HG03095 (cell line): ENCODE data around the gene HUS1.
"Not testable (repeated sequence)": the region's sequence is repeated elsewhere in the genome, so short reads cannot be mapped to it uniquely, and the experiment has no call there.

Experiments used
- ATAC-seq: cut with Tn5 transposase; IDR thresholded peaks from one replicate; pipeline ENCODE4 v1.9.1; 2021; ENCODE audit warnings: moderate library complexity; ENCODE audit not compliant: unreplicated experiment

The HUS1 gene

DNA sequence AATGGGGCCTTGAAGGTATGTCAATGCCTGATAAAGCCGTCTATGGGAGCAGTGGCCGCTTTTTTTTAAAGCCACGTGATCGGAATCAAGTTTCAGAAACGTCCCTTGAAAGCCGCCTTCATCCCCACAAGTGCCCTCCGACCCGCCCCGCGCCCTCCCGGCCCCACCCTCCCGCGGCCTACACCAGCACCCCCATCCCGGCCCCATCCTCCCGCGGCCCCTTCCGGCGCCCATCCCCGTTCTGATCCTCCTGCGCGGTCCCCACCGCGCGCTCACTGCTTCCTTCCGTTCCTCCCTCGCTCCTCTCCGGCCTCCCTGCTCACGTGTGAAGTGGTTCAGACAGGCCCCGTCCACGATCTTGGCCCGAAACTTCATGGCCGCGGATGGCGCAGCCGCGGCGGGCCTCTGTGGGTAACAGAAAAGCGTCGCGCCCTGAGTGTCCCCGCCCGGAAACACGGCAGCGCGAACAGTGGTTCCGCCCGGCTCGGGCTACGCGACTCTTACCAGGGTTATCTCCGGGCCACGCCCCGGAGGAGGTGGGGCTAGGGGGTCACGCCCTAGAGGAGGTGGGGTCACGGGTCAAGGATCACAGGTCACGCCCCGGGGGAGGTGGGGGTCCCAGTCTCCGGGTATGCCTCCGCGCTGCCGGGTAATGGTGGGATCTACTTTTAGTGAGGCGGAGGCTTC is at the start of gene HUS1:
TSS of gene HUS1 (minus strand) at position 471 of the 687 bp plus-strand sequence. CDS start at position 375, 96 bp downstream.
- ATAC-seq = peak; percentile 98

DNA sequence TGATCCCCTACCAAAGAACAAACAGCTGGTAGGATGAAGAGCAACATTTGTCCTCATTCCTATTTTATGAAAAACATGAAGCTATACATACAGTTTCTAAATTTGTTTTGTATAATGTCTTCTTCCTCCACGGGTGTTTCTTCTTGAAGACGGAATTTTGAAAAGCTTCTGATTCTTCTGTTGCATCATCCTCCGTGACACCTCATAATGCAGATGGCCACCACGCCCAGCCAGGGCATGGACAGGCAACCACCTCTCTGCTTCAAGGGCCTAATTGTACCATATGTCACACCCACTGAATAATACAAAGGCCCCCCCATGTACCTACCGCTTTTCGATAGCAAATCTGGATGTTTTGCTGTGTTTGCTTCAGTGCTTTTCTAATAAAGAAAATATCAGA is 49.5 kb upstream of the HUS1 start, which contains the start of gene SUN3:
TSS of gene SUN3 (minus strand) at position 170 of the 400 bp plus-strand sequence. CDS start at position 1, 169 bp downstream.
- ATAC-seq = no peak

DNA sequence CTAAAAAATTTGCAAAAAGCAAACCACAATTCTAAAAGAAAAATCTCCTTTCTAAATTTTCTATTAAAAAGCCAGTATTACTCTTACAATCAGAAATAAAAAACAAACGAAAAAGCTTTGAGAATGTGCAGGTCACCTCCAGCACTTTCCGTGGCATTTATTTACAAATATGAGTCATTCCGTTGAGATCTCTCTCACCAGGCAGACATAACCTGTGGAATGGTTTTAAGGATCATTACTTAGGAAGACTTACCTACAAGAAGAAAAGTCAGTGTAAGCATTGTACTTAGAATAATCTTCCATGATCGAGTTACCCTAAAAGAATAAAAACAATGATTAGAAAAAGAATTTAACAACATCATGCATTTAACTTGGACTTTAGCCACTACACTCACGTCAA is 46.2 kb upstream of the HUS1 start:
- no peak for ATAC-seq

DNA sequence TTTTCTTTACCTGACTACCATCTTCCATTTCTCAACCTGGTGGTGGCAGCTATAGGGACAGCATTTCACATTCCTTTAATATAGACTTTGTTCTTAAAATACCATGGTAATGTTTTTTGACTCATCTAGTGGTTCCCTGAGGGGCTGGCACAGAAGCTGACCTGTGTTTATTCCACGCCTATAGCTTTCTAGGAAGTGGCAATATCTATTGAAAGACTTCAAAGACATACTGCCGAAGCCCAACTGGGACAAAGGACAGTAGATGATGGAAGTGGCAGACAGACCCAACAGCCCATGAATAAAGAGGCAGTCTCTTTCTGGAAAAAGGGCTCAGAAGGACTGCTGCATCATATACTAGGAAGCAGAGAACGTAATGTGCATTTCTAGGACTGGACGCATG is 38.3 kb upstream of the HUS1 start:
- ATAC-seq = no peak

- no peak for ATAC-seq
These were observed 37.2 kb upstream of the HUS1 start for GRCh38 chr7:48016641-48017040.

DNA sequence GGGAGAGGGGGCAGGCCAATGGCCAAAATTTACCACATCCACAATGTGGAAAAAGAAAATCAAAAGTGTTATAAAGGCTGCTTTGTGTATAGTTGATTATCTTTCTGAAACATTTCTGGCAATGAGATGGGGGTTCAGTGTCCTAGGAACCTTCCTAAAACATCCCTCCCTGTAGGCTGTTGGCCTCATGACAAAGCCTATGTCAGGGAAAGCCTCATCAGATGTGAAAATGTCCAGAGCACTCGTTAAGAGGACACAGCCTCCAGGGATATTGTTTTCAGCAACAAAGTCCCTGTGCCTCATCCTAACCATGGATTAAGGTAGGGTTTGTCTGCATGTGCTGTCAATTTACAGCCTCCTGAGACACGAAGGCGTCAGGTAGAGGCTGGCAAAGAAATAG is 32.5 kb upstream of the HUS1 start:
- ATAC-seq = no peak

DNA sequence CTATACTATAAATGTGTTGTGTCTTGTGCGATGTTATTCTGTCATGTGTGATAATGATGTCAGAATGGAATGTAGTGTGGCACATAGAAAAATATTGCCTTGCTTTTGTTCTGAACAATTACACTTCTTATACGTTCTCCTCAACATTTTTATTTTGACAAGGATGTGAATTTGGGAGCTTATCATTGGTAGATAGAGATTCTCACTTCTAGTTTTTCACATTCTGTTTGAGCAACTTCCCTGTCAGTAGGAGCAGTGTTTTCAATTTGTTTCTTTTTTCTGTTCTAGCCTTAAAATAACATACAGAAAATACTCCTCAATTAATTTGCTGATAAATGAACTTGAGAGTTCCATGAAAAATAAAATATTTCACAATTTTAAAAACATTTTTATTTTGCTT is 31.9 kb upstream of the HUS1 start:
- ATAC-seq = no peak

DNA sequence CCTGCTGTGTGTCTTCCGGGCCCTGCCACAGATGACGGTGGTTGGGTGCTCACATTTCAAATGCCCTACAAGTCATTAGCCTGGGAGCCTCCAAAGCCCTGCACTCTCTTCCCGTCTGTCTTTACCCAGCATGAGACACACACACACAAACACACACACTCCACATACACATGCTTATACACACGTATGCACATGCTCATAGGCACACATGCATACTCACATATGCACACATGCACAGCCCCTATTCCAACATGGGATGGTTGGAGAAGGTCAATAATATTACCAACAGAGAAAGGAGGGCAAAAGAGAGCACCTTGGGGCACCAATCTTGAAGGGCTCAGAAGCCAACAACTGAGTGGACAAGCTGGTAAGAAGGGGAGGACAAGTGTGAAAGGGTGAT is 30.5 kb upstream of the HUS1 start:
- no peak for ATAC-seq

DNA sequence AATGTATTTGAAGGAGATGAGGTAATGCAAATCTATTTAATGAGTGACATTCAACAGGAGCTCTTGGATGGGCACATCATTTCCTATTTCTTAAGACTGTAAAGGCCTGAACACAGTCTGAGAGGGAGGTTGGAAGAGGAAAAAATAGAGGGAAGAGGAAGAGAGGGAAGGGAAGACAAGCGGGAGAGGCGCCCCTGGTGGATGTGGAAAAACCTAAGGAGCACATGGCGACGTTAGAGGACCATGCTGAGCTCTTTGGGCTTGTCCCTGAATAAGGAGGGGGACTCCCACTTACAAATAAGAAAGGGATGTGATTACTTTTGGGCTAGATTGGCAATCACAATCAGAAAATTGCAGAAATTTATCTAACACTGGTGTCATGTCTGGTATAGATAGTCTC is 29.8 kb upstream of the HUS1 start:
- no peak for ATAC-seq

GRCh38 chr7:48006866-48007265 is 27.5 kb upstream of the HUS1 start:
- ATAC-seq = no peak

GRCh38 chr7:48004638-48005037 is 25.2 kb upstream of the HUS1 start:
- peak; percentile 76 for ATAC-seq

- no peak for ATAC-seq
These were observed 24.6 kb upstream of the HUS1 start for GRCh38 chr7:48004032-48004431.

DNA sequence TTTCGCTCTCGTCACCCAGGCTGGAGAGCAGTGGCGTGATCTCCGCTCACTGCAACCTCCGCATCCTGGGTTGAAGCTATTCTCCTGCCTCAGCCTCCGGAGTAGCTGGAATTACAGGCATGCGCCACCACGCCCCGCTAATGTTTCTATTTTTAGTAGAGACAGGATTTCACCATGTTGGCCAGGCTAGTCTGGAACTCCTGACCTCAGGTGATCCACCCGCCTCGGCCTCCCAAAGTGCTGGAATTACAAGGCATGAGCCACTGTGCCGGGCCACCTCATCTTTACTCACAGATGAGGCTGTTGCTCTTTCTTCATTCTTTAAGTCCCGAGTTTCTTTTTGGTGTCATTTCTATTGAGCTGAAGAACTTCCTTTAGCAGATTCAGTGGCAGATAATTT is 20.7 kb upstream of the HUS1 start:
- not testable (repeated sequence) for ATAC-seq

DNA sequence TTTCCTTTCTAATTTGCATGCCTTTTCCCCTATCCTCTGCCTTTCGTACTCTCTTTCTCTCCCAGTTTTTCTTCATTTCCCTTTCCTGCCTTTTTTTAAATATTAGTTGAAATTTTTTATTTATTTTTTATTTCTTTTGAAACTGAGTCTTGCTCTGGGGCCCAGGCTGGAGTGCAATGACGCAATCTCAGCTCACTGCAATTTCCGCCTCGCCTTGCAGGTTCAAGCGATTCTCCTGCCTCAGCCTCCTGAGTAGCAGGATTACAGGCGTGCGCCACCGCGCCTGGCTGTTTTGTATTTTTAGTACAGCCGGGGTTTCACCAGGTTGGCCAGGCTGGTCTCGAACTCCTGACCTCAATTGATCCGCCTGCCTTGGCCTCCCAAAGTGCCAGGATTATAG is 20.0 kb upstream of the HUS1 start:
- ATAC-seq = no peak

GRCh38 chr7:47992446-47992845 is 13.0 kb upstream of the HUS1 start:
- ATAC-seq = no peak

GRCh38 chr7:47991741-47992311 is 12.4 kb upstream of the HUS1 start:
- peak; percentile 99 for ATAC-seq

- ATAC-seq = no peak
These were observed 11.9 kb upstream of the HUS1 start for GRCh38 chr7:47991270-47991669.

DNA sequence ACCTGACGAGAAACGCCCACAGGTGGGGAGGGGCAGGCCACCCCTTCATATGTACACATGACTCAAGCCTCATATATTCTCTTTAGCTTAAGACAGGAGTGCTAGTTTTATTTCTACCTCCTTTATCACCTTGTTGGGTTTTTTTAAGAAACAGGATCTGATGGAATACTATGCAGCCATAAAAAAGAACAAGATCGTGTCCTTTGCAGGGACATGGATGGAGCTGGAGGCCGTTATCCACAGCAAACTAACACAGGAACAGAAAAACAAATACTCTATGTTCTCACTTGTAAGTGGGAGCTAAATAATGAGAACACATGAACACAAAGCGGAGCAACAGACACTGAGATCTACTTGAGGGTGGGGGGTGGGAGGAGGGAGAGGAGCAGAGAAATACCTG is 11.2 kb upstream of the HUS1 start:
- ATAC-seq = no peak

DNA sequence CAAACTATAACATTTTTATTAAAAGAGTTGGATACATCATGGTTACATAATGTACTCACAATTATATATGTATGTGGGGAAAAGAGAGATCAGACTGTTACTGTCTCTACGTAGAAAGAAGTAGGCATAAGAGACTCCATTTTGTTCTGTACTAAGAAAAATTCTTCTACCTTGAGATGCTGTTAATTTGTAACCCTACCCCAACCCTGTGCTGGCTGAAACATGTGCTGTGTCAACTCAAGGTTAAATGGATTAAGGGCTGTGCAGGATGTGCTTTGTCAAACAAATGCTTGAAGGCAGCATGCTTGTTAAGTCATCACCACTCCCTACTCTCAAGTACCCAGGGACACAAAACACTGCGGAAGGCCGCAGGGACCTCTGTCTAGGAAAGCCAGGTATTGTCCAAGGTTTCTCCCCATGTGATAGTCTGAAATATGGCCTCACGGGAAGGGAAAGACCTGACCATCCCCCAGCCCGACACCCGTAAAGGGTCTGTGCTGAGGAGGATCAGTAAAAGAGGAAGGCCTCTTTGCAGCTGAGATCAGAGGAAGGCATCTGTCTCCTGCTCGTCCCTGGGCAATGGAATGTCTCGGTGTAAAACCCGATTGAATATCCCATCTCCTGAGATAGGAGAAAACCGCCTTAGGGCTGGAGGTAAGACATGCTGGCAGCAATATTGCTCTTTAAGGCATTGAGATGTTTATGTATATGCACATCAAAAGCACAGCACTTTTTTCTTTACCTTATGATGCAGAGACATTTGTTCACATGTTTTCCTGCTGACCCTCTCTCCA is 10.4 kb upstream of the HUS1 start:
- ATAC-seq = not testable (repeated sequence)

DNA sequence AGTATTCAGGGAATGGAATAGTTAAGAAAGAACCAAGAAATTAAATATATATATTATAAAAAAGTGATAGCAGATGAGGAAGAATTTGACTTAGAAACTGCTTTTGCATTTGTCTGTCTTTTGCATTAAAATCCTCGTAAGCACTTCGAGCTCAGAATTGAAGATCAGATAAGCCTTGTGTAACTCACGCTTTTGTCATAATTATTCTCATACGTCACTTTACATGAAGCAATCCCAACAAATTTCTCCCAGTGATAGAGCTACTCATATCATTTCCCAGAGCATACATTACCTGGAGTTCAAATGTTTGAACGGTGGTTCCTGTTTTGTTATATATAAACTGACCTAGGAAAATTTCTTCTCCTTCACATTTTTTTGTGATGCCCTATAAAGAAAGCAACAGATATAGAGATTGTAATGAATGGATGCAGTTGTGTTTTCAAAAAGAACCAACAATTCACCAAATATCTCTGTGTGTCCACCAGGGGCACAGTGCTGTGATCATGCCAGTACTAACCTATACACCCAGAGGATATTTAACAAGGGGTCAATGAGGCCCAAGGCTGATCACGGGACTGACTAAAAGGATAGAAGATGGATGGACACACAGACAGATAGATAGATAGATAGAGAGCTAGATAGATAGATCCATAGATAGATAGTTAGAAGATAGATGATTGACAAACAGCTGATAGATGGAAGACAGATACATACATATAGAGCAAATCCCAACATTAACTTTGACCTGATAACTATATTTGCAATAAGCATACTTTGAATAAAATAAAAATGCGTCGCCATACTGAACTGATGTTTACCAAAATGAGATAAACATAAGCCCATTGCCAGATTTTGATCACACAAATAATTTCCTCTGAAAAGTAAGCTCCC is 9.3 kb upstream of the HUS1 start:
- ATAC-seq = no peak

DNA sequence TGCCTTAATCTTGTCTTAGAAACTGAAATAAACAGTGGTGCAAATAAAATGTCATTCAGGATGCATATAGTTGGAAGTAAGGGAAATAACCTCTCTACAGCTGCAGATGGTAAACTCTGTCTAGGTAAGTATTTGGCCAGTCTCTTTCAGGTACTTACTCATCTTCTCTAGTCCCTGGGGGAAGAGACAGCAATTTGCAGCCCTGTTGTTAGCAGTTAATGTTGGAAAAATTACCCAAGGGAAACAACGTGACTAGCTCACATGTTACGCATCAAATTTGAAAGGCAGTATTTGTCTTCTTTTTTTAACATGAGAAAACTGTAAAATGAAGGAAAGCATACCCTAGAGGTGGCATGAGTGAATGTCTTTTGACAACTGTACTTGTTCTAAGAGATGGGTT is 3.2 kb upstream of the HUS1 start:
- no peak for ATAC-seq
